Diencephalon (tissue), 1 donor: ENCODE results near the gene ARL11. TPM values are rescaled to one million over a fixed set of nuclear protein-coding genes. Genes with fewer than 3 reads are reported as not detected.

Experiments used
- total RNA-seq: library from RNA; depleted of rRNA; stranded (reverse); fragments of >200 nt; gene quantifications from one replicate; pipeline ENCODE4 v1.2.3, GENCODE V29; 2014

ARL11 gene
- total RNA-seq: 0.23 TPM

GRCh38 chr13:49627831-49628652, at the start of gene ARL11:
Gene ARL11, plus strand, starts transcription at chr13:49628507. Its CDS starts 1,941 bp downstream, at chr13:49630448.

DNA sequence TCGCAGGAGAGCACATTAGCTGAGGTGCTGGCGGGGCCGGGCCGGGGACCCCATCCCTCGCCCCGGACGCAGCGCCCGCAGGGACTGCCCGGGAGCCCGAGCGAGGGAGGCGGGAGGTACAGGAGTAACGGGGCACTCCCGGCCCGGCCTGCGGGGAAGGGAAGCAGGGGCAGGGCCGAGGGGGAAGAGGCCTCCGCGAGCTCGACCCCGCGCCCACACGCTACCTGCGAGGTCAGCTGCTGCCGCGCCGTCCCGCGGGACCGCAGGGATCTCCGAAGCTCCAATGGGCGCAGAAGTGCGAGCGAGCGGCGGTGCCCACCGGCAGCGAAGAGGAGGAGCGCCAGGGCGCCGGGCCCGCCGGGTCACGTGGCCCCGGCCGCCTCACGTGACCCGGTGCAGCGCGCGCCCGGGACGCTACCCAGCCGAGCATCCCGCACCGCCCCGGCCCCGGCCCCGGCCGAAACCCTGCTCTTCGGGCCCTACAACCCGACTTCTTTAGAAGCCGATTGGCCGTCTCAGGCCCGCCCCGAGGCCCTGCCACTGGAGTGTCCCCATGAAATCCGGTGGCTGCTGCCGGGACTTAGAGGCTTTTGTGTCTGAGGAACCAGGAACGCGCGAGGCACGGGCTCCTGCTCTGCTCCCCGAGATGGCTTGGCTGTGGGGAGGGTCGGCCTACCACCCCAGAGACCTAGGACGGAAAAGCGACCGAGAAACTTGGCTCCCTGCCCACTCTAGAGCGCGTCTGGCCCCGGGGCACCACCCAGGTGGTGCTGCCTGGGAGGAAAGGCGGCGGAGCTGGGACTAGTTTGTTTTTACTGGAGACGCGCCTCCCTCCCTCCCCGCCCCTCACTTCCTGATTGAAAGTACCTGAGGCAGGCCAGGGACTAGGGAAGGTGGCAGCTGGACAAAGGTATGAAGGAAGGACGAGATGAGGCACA, 42.8 kb upstream of the ARL11 start, which contains the start of gene RCBTB1:
RCBTB1 (minus strand) TSS at position 339 of the 938 bp plus-strand sequence. CDS start 18,279 bp downstream, outside the sequence.

Other genes starting within 250 kb of the ARL11 start
- 53.1 TPM for gene CAB39L, start 184.4 kb upstream of the ARL11 start, total RNA-seq
- gene SETDB2, start 184.2 kb upstream of the ARL11 start, total RNA-seq: 20.1 TPM
- 20.8 TPM for gene PHF11, start 132.6 kb upstream of the ARL11 start, total RNA-seq
- 30.9 TPM for gene RCBTB1, start 42.9 kb upstream of the ARL11 start, total RNA-seq
- gene EBPL, start 63.0 kb downstream of the ARL11 start, total RNA-seq: 28.6 TPM
- gene KPNA3, start 164.2 kb downstream of the ARL11 start, total RNA-seq: 63.9 TPM